Prostate gland (tissue), 2 donors: ENCODE results near the gene ZNF831.

ENCODE experiments used
- POLR2A ChIP-seq: fragments of 450-650 bp; IDR thresholded peaks from one replicate; pipeline ENCODE4 v1.6.1; 2016; ENCODE audit warnings: antibody characterized with exemption, mild to moderate bottlenecking
- TF ChIP-seq, protein P1 (sequence below), 4 experiments: fragments of 200-600 bp in 2 of 4; fragments of 450-650 bp in 2 of 4; sonication (generic) in 2 of 4; IDR thresholded peaks; 1 replicate in 3 of 4; 2 replicates in 1 of 4; pipeline ENCODE4 v1.5.1; 2016 to 2019; ENCODE audit warnings: antibody characterized with exemption in 4 of 4, mild to moderate bottlenecking in 2 of 4, moderate library complexity in 2 of 4

DNA sequence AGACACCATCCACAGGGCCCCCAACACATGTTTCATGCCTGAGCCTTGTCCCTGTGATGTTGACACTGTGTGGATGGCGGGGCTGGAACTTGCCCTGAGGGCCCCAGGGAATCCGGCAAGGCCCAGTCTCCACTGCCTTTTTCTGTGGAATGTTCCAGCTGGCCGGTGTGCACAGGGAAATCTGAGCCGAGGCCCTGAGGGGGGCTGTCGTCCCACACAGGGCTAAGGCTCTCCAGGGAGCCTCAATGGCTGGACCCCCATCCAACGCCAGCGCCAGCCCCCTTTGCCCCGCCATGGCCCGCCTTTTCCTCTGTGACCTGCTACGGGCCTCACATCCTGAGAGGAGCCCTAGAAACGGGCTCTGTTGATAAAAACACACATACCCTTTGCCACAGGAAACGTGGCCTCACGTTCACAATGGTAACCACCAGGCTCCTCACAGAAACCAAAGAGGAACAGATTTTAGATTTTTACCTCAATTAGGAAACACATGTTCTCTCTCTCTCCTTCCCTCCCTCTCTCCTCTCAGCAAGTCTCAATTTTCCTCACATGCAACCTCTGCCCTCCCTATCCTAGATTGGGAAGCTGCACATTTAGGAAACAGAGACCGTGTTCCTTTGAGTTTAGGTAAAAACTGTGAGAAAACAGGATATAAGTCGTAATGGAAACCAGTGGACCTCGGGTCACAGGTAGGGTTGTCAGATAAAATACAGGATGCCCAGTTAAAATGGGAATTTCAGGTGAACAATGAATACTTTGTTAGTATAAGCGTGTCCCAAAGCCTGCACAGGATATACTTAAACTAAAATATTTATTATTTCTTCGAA lies 13.7 kb upstream of the ZNF831 start:
- TF ChIP-seq, protein P1, sequence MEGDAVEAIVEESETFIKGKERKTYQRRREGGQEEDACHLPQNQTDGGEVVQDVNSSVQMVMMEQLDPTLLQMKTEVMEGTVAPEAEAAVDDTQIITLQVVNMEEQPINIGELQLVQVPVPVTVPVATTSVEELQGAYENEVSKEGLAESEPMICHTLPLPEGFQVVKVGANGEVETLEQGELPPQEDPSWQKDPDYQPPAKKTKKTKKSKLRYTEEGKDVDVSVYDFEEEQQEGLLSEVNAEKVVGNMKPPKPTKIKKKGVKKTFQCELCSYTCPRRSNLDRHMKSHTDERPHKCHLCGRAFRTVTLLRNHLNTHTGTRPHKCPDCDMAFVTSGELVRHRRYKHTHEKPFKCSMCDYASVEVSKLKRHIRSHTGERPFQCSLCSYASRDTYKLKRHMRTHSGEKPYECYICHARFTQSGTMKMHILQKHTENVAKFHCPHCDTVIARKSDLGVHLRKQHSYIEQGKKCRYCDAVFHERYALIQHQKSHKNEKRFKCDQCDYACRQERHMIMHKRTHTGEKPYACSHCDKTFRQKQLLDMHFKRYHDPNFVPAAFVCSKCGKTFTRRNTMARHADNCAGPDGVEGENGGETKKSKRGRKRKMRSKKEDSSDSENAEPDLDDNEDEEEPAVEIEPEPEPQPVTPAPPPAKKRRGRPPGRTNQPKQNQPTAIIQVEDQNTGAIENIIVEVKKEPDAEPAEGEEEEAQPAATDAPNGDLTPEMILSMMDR (IDR thresholded peaks at IDR 0.05), result no peak
- TF ChIP-seq POLR2A, result no peak
